DND-41 (cell line): ENCODE measurements around the gene PPP3CB.

Source experiments
- ATAC-seq: fragments of 200-7000 bp; cut with Tn5 transposase; 3 replicates; pipeline ENCODE4 v1.9.1; 2021; ENCODE audit warnings: low read depth; ENCODE audit not compliant: insufficient read depth
- DNase-seq: peaks from one replicate; pipeline ENCODE4 v3.0.0-alpha.2; 2020
- H2AFZ ChIP-seq: 2 replicates; pipeline ENCODE4 v1.6.0; 2012; ENCODE audit warnings: low read depth, low read length
- H3K27ac ChIP-seq: 2 replicates; pipeline ENCODE4 v1.5.1; 2012; ENCODE audit warnings: low read length, inconsistent platforms
- H3K27me3 ChIP-seq: fragments of 200-600 bp; sonication (generic); 2 replicates; pipeline ENCODE4 v1.6.0; 2012; ENCODE audit warnings: low read length, mild to moderate bottlenecking, inconsistent platforms; ENCODE audit not compliant: insufficient read depth, poor library complexity
- H3K36me3 ChIP-seq: 2 replicates; pipeline ENCODE4 v1.5.1; 2012; ENCODE audit warnings: low read length, inconsistent platforms; ENCODE audit not compliant: insufficient read depth
- H3K4me1 ChIP-seq: 2 replicates; pipeline ENCODE4 v1.5.1; 2012; ENCODE audit warnings: mild to moderate bottlenecking, low read length; ENCODE audit not compliant: insufficient read depth
- H3K4me2 ChIP-seq: 2 replicates; pipeline ENCODE4 v1.6.0; 2012; ENCODE audit warnings: mild to moderate bottlenecking, moderate library complexity, low read length, inconsistent platforms; ENCODE audit not compliant: insufficient read depth
- H3K4me3 ChIP-seq, 2 experiments: fragments of 200-600 bp in 1 of 2; shearing (Covaris generic) in 1 of 2; 2 replicates each; pipeline ENCODE4 v1.5.1; 2012 to 2016; ENCODE audit warnings: inconsistent platforms in 2 of 2, low read length in 2 of 2, mild to moderate bottlenecking in 2 of 2, low read depth in 1 of 2, moderate library complexity in 1 of 2
- H3K79me2 ChIP-seq: 2 replicates; pipeline ENCODE4 v1.6.0; 2012; ENCODE audit warnings: low read length, inconsistent platforms; ENCODE audit not compliant: insufficient read depth
- H3K9ac ChIP-seq: 2 replicates; pipeline ENCODE4 v1.6.0; 2012; ENCODE audit warnings: low read depth, mild to moderate bottlenecking, inconsistent platforms, low read length, moderate library complexity
- H3K9me3 ChIP-seq: 2 replicates; pipeline ENCODE4 v1.5.1; 2012; ENCODE audit warnings: low read length, moderate library complexity, mild to moderate bottlenecking, inconsistent platforms; ENCODE audit not compliant: insufficient read depth, severe bottlenecking
- H4K20me1 ChIP-seq: 2 replicates; pipeline ENCODE4 v1.6.0; 2012; ENCODE audit warnings: low read length; ENCODE audit not compliant: insufficient read depth
- EZH2 ChIP-seq: IDR thresholded peaks from 3 replicates; pipeline ENCODE4 v1.6.1; 2012; ENCODE audit warnings: borderline replicate concordance, low read depth, mild to moderate bottlenecking, moderate library complexity, low read length, inconsistent platforms; ENCODE audit not compliant: severe bottlenecking
- TF ChIP-seq, protein P1 (sequence below): IDR thresholded peaks from 2 replicates; pipeline ENCODE4 v1.5.1; 2012; ENCODE audit warnings: borderline replicate concordance, low read length, moderate library complexity, mild to moderate bottlenecking; ENCODE audit not compliant: poor library complexity, severe bottlenecking; ENCODE audit errors: extremely low read depth

Gene PPP3CB

DNA sequence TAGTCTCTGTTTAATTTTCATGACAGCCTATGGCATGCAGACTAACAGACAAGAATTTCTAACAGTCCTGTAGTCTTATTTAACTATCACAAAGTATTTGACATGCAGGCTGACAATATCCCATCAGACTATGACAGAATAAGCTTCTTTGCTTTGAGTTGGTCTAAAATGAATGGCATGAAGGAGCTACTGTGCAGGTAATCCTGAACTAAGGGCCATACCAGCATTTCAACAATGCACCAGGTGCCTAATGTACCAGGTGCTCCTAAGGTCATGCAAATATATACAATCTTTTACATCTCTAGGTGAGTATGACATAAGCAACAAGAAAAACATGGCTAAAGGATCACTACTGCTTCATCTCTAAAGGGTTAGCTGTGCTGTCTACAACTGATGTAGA lies 48.9 kb downstream of the PPP3CB start:
- ATAC-seq: no peak
- Histone ChIP-seq H3K4me3 (no peak overlapping the region), H3K27ac (no peak overlapping the region), H3K27me3 (no peaks in the 10 kb centered on the region), H3K79me2 (no peaks in the 10 kb centered on the region), H2AFZ (no peak overlapping the region), H3K36me3 (peaks cover 32% of the 10 kb centered on the region), H4K20me1 (0 out of 2 replicates have a peak, but pooled peaks cover 2% of the 10 kb centered on the region), H3K9me3 (no peaks in the 10 kb centered on the region), H3K4me2 (no peak overlapping the region), H3K4me1 (no peaks in the 10 kb centered on the region), H3K9ac (no peak overlapping the region)
- no peak for TF ChIP-seq EZH2
- TF ChIP-seq, protein P1, sequence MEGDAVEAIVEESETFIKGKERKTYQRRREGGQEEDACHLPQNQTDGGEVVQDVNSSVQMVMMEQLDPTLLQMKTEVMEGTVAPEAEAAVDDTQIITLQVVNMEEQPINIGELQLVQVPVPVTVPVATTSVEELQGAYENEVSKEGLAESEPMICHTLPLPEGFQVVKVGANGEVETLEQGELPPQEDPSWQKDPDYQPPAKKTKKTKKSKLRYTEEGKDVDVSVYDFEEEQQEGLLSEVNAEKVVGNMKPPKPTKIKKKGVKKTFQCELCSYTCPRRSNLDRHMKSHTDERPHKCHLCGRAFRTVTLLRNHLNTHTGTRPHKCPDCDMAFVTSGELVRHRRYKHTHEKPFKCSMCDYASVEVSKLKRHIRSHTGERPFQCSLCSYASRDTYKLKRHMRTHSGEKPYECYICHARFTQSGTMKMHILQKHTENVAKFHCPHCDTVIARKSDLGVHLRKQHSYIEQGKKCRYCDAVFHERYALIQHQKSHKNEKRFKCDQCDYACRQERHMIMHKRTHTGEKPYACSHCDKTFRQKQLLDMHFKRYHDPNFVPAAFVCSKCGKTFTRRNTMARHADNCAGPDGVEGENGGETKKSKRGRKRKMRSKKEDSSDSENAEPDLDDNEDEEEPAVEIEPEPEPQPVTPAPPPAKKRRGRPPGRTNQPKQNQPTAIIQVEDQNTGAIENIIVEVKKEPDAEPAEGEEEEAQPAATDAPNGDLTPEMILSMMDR: no peak
- no peak for DNase-seq

DNA sequence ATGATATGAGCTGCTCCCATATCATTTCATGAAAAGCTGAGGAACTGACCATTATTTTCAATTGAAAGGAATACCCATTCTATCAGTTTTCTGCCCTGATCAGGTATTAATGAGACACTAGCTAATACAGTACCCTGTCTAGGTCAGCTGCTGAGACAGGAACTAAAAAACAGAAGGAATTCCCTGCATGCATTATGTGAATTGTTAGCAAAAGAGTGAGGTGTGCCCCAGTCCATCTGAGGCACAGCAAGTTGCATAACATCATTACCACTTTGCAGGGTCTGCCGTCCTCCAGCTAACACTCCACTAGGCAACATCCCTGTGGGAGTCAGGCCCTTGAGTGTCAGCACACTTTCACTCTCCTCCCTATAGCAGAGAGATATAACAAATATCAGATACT lies 51.4 kb downstream of the PPP3CB start:
- H4K20me1 ChIP-seq: no peaks in the 10 kb centered on the region
- H3K4me2 ChIP-seq: no peak overlapping the region
- peaks cover 44% of the 10 kb centered on the region for H3K36me3 ChIP-seq
- no peaks in the 10 kb centered on the region for H3K79me2 ChIP-seq
- no peaks in the 10 kb centered on the region for H3K4me1 ChIP-seq
- ATAC-seq (no peak), DNase-seq (no peak)
- H3K4me3 ChIP-seq: no peak overlapping the region
- no peaks in the 10 kb centered on the region for H3K27me3 ChIP-seq
- TF ChIP-seq EZH2: no peak
- TF ChIP-seq, protein P1: no peak
- H2AFZ ChIP-seq: no peak overlapping the region
- H3K27ac ChIP-seq: no peak overlapping the region
- H3K9me3 ChIP-seq: no peaks in the 10 kb centered on the region
- no peak overlapping the region for H3K9ac ChIP-seq

DNA sequence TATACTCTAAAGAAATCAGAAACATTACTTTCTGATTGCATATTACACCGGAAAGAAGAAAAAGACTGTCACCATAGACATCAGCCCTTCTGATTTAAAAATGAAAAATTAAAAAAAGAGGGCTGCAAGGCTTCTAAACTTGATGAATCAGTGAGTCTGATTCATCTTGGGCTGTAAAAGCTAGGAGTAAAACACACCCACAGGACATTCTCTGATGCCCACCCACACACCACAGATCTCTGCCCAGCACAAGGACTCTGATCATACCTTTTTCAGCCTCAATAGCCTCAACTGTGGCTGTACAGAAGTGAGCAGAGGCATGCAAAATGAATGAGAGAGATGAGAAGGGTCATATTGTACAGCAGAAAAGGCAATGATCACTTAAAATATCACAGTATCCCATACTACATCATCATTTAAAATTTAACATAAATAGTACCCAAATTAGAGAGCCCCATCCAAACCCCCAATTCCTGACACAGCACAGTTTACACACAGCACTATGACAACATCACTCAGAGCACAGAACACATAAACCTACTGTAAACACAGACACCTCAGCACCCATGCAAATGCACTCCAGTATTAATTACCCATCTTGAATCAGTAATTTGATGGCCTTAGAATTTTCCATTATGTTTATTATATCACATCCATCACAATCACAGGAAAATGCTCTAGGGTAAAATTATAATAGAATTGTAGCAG lies 56.1 kb downstream of the PPP3CB start:
- Histone ChIP-seq H3K4me1 (no peaks in the 10 kb centered on the region), H4K20me1 (no peaks in the 10 kb centered on the region), H3K36me3 (peaks cover 49% of the 10 kb centered on the region), H3K27ac (no peak overlapping the region), H3K9me3 (no peaks in the 10 kb centered on the region), H3K27me3 (no peaks in the 10 kb centered on the region), H3K79me2 (no peaks in the 10 kb centered on the region), H3K9ac (no peak overlapping the region), H3K4me3 (no peak overlapping the region), H3K4me2 (no peak overlapping the region), H2AFZ (no peak overlapping the region)
- TF ChIP-seq, protein P1: no peak
- no peak for TF ChIP-seq EZH2
- ATAC-seq: no peak
- no peak for DNase-seq
